HepG2 (cell line): ENCODE measurements around the gene ZNF763. TPM values are rescaled to one million over a fixed set of nuclear protein-coding genes. Genes with fewer than 3 reads are reported as not detected.

Experiments used
- ATAC-seq: fragments of 200-7000 bp; cut with Tn5 transposase; 3 replicates; pipeline ENCODE4 v1.9.1; 2020; ENCODE audit warnings: mild to moderate bottlenecking, moderate library complexity
- BruUV-seq: library from RNA; stranded (reverse); fragments of 400-500 nt; replicated peaks from 2 replicates; lab custom pipeline; 2021; lab: Mats Ljungman, UMichigan
- CTCF ChIA-PET: fragments of 300-600 bp; formaldehyde crosslinking; extraction: SDS; loops from one replicate; lab custom pipeline; 2021; ENCODE audit warnings: low total read pairs, inconsistent platforms, low intra/inter-chr PET ratio; lab: Yijun Ruan, JAX
- POLR2A ChIA-PET: fragments of 350-600 bp; sonication (Branson Sonifier 250); formaldehyde crosslinking; loops from one replicate; lab custom pipeline; 2020; ENCODE audit warnings: antibody characterized with exemption, inconsistent platforms; lab: Yijun Ruan, JAX
- DNase-seq: peaks from one replicate; pipeline ENCODE4 v3.0.0-alpha.2; 2015; ENCODE audit warnings: low spot score
- FAIRE-seq: peaks from 3 replicates; lab custom pipeline; 2011; peaks lifted over from hg19 to GRCh38; lab: Jason Lieb, UNC
- H2AFZ ChIP-seq: one replicate; pipeline ENCODE4 v1.6.1; 2011; ENCODE audit warnings: low read length, inconsistent platforms
- H3K27ac ChIP-seq: fragments of 300-600 bp; 3 replicates; pipeline ENCODE4 v1.8.0; 2011; ENCODE audit warnings: mixed run types, mild to moderate bottlenecking, mixed read lengths, low read length, inconsistent platforms; ENCODE audit not compliant: insufficient read depth; ENCODE audit errors: extremely low read length
- H3K27me3 ChIP-seq, 2 experiments: fragments of 200-600 bp in 1 of 2; 2 replicates in 1 of 2; 3 replicates in 1 of 2; pipeline versions ENCODE4 v1.6.0 to v1.8.0; 2011; ENCODE audit warnings: low read length in 2 of 2, mild to moderate bottlenecking in 2 of 2, moderate library complexity in 2 of 2, inconsistent platforms in 1 of 2; ENCODE audit not compliant: insufficient read depth in 2 of 2, control insufficient read depth in 1 of 2
- H3K36me3 ChIP-seq, 2 experiments: fragments of 200-600 bp in 1 of 2; replicated peaks in 1 of 2; 2 replicates in 1 of 2; 3 replicates in 1 of 2; pipeline versions ENCODE4 v1.5.1 to v1.8.0; 2011; ENCODE audit warnings: low read length in 2 of 2, inconsistent platforms in 1 of 2; ENCODE audit not compliant: insufficient read depth in 2 of 2, control insufficient read depth in 1 of 2
- H3K4me1 ChIP-seq: 2 replicates; pipeline ENCODE4 v1.5.1; 2012; ENCODE audit warnings: low read length, inconsistent platforms; ENCODE audit not compliant: insufficient read depth
- H3K4me2 ChIP-seq: 2 replicates; pipeline ENCODE4 v1.6.0; 2011; ENCODE audit warnings: low read depth, low read length, inconsistent platforms
- H3K4me3 ChIP-seq, 3 experiments: fragments of 200-600 bp in 1 of 3; sonication (generic), shearing (Covaris generic) in 1 of 3; replicated peaks in 1 of 3; 2 replicates each; pipeline ENCODE4 v1.5.1; 2011 to 2016; ENCODE audit warnings: low read length in 3 of 3, inconsistent platforms in 2 of 3, low read depth in 2 of 3, mild to moderate bottlenecking in 2 of 3, control low read depth in 1 of 3, mixed read lengths in 1 of 3; ENCODE audit not compliant: insufficient read depth in 1 of 3
- H3K79me2 ChIP-seq: one replicate; pipeline ENCODE4 v1.6.1; 2011; ENCODE audit warnings: low read length, inconsistent platforms; ENCODE audit not compliant: insufficient read depth
- H3K9ac ChIP-seq: 2 replicates; pipeline ENCODE4 v1.6.0; 2011; ENCODE audit warnings: mild to moderate bottlenecking, low read depth, low read length, inconsistent platforms; ENCODE audit not compliant: insufficient read depth
- H3K9me3 ChIP-seq: 2 replicates; pipeline ENCODE4 v1.5.1; 2012; ENCODE audit warnings: mild to moderate bottlenecking, low read length
- H4K20me1 ChIP-seq: 2 replicates; pipeline ENCODE4 v1.6.0; 2011; ENCODE audit warnings: inconsistent platforms, mild to moderate bottlenecking, low read length, moderate library complexity; ENCODE audit not compliant: insufficient read depth
- ESRRA ChIP-seq: sonication (generic); formaldehyde crosslinking; IDR thresholded peaks from 2 replicates; pipeline ENCODE4 v1.5.1; 2020; ENCODE audit warnings: mild to moderate bottlenecking, low read depth, missing genetic modification reagents
- SSRP1 ChIP-seq: IDR thresholded peaks from 2 replicates; pipeline ENCODE4 v1.6.1; 2016; ENCODE audit warnings: control low read depth
- WGBS: methylation state at CpG from one replicate; pipeline ENCODE4 v1.1.6; 2017; ENCODE audit warnings: low lambda C conversion rate; 5-methylcytosine and 5-hydroxymethylcytosine counted together
- in situ Hi-C: cut with HindIII; loops from 2 replicates; pipeline ENCODE4 v1.10.0; 2017; ENCODE audit warnings: low pct_unique_long_range_greater_than_20kb; ENCODE audit not compliant: extremely low pct_ligation_motif_present
- intact Hi-C: fragments of 100-400 bp; cut with micrococcal nuclease; formaldehyde crosslinking; loops from one replicate; pipeline ENCODE4 v1.10.0; 2022; ENCODE audit not compliant: unreplicated experiment
- polyA plus RNA-seq, 8 experiments: library from polyadenylated mRNA; depleted of rRNA in 3 of 8; stranded (reverse) in 7 of 8; unstranded in 1 of 8; fragments of >200 nt; fragmentation: Illumina TruSeq in 4 of 8; extraction: Trizol in 4 of 8; gene quantifications; 2 replicates each; pipeline versions ENCODE4 v1.2.1 to v1.2.3, GENCODE V29; 2011 to 2016; ENCODE audit warnings: low read depth in 4 of 8, missing spikeins in 1 of 8, mixed read lengths in 1 of 8; ENCODE audit not compliant: insufficient read depth in 1 of 8
- total RNA-seq, 5 experiments: library from RNA; depleted of rRNA; stranded (reverse); fragments of >200 nt; fragmentation: Illumina TruSeq; extraction: Trizol; gene quantifications; 2 replicates each; pipeline ENCODE4 v1.2.3, GENCODE V29; 2016; ENCODE audit warnings: low read depth in 1 of 5
- TF ChIP-seq, protein P1 (sequence below): sonication (generic); formaldehyde crosslinking; IDR thresholded peaks from 2 replicates; pipeline ENCODE4 v1.9.0; 2022; ENCODE audit warnings: missing genetic modification reagents, mild to moderate bottlenecking, borderline replicate concordance
- TF ChIP-seq, protein P2 (sequence below): IDR thresholded peaks from 2 replicates; pipeline ENCODE4 v1.6.1; 2016; ENCODE audit warnings: low read depth, missing genetic modification reagents, missing compliant biosample characterization
- TF ChIP-seq, protein P3 (sequence below): sonication (generic); formaldehyde crosslinking; IDR thresholded peaks from 2 replicates; pipeline ENCODE4 v1.9.0; 2021; ENCODE audit warnings: missing genetic modification reagents, mild to moderate bottlenecking, borderline replicate concordance

ZNF763 gene
- total and polyA plus RNA-seq, 2 of the 13 experiments (the other 11 are each of a cell fraction or from before 2014, with no cell fraction given), result 0.08 to 0.42 TPM

DNA sequence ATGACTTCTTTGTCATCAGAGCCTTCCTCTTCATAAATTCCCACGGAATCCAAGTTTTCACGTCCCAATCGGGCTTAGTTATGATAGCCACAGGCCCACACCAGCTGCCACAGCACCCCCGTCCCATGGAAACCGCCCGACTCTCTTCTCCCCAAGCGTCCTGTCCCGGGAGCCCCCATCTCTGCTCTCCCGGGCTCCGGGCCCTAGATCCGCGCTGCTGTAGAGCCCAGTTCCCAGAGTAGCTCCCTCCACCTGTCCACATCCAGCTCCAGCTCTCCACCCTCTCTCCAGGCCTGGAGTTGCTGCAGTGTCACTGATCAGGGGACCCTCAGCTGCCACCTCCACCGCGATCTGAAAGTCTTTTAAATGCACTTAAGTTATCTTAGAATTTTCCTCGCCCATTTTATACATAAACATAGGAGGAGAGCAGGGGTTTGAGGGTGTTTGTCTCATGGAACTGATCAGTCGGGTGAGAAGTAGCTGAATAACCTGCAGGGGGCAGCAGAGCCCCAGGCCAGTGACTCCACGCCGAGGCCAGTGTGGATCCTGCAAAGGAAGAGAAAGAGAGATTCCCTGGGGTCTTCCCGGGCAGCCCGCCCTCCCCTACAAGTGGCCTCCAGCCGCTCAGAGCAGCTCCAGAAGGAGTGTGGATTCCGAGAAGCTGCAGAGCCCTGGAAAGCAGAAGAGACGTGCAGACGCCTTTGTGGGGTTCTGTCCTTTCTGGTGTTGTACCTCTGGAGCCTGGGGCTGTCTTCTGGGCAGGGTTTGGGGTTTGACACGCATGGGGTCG lies 1.1 kb upstream of the ZNF763 start (continued):
- TF ChIP-seq, protein P1, sequence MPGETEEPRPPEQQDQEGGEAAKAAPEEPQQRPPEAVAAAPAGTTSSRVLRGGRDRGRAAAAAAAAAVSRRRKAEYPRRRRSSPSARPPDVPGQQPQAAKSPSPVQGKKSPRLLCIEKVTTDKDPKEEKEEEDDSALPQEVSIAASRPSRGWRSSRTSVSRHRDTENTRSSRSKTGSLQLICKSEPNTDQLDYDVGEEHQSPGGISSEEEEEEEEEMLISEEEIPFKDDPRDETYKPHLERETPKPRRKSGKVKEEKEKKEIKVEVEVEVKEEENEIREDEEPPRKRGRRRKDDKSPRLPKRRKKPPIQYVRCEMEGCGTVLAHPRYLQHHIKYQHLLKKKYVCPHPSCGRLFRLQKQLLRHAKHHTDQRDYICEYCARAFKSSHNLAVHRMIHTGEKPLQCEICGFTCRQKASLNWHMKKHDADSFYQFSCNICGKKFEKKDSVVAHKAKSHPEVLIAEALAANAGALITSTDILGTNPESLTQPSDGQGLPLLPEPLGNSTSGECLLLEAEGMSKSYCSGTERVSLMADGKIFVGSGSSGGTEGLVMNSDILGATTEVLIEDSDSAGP (CRISPR knock-in tag), result no peak

DNA sequence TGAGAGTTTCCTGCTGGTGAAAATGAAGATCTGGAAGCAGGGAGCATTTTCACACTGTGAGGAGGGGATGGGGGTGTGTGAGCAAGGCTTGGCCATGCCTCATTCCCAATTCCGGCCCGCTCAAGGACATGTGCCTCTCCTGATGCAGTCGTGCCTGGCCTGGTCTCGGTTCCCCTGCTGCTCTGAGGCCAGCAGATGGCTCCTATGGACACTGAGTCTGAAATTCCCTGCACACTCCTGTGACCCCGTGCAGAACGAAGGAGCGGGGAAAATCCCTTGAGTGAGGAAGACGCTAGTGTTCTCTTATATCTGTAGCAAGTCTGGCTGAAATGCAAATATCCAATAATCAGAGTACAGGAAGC lies 363 bp upstream of the ZNF763 start:
- Histone ChIP-seq H3K27me3 (no peaks in the 10 kb centered on the region), H2AFZ (no peak overlapping the region), H3K9me3 (no peaks in the 10 kb centered on the region), H3K4me3 (peak overlapping the region in 1 of 3 experiments; percentile 42; a peak in 3 of 6 replicates), H3K4me2 (peak overlapping the region; percentile 78), H3K4me1 (peaks cover 18% of the 10 kb centered on the region), H3K27ac (no peak overlapping the region), H3K79me2 (no peaks in the 10 kb centered on the region), H4K20me1 (no peaks in the 10 kb centered on the region), H3K9ac (no peak overlapping the region), H3K36me3 (no peaks in the 10 kb centered on the region)
- ATAC-seq, result peak; percentile 89
- no TSS peak for BruUV-seq
- DNase-seq, result peak; percentile 17
- in situ Hi-C loops (no loop called here), intact Hi-C loops (loop anchor here (1.0 to 2.0 kb wide), 2 partner anchors 25 to 176 kb away; partner anchors contain the start of gene ZNF20)
- CTCF ChIA-PET, result interaction anchor here (1.1 to 3.0 kb wide), 6 partner anchors 23 to 177 kb away, joined by 3 to 27 read pairs (median 6); no protein-coding TSS in a partner anchor
- WGBS, result 62% methylated on average over 4 of the region's 8 CpGs
- POLR2A ChIA-PET, result interaction anchor here (0.6 to 1.6 kb wide), 4 partner anchors 40 to 126 kb away, joined by 3 to 10 read pairs (median 4); partner anchors contain the start of genes ZNF69, ZNF700 and ZNF878
- FAIRE-seq, result no peak
- TF ChIP-seq ESRRA (CRISPR knock-in tag) (no peak), SSRP1 (CRISPR knock-in tag) (no peak)
- TF ChIP-seq, protein P2, sequence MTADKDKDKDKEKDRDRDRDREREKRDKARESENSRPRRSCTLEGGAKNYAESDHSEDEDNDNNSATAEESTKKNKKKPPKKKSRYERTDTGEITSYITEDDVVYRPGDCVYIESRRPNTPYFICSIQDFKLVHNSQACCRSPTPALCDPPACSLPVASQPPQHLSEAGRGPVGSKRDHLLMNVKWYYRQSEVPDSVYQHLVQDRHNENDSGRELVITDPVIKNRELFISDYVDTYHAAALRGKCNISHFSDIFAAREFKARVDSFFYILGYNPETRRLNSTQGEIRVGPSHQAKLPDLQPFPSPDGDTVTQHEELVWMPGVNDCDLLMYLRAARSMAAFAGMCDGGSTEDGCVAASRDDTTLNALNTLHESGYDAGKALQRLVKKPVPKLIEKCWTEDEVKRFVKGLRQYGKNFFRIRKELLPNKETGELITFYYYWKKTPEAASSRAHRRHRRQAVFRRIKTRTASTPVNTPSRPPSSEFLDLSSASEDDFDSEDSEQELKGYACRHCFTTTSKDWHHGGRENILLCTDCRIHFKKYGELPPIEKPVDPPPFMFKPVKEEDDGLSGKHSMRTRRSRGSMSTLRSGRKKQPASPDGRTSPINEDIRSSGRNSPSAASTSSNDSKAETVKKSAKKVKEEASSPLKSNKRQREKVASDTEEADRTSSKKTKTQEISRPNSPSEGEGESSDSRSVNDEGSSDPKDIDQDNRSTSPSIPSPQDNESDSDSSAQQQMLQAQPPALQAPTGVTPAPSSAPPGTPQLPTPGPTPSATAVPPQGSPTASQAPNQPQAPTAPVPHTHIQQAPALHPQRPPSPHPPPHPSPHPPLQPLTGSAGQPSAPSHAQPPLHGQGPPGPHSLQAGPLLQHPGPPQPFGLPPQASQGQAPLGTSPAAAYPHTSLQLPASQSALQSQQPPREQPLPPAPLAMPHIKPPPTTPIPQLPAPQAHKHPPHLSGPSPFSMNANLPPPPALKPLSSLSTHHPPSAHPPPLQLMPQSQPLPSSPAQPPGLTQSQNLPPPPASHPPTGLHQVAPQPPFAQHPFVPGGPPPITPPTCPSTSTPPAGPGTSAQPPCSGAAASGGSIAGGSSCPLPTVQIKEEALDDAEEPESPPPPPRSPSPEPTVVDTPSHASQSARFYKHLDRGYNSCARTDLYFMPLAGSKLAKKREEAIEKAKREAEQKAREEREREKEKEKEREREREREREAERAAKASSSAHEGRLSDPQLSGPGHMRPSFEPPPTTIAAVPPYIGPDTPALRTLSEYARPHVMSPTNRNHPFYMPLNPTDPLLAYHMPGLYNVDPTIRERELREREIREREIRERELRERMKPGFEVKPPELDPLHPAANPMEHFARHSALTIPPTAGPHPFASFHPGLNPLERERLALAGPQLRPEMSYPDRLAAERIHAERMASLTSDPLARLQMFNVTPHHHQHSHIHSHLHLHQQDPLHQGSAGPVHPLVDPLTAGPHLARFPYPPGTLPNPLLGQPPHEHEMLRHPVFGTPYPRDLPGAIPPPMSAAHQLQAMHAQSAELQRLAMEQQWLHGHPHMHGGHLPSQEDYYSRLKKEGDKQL (CRISPR knock-in tag), result no peak
- TF ChIP-seq, protein P3, sequence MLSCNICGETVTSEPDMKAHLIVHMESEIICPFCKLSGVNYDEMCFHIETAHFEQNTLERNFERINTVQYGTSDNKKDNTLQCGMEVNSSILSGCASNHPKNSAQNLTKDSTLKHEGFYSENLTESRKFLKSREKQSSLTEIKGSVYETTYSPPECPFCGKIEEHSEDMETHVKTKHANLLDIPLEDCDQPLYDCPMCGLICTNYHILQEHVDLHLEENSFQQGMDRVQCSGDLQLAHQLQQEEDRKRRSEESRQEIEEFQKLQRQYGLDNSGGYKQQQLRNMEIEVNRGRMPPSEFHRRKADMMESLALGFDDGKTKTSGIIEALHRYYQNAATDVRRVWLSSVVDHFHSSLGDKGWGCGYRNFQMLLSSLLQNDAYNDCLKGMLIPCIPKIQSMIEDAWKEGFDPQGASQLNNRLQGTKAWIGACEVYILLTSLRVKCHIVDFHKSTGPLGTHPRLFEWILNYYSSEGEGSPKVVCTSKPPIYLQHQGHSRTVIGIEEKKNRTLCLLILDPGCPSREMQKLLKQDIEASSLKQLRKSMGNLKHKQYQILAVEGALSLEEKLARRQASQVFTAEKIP, result no peak
